GM21717 (cell line): Measurements from ENCODE around the gene UBR2.
"Not testable (repeated sequence)": the region's sequence is repeated elsewhere in the genome, so short reads cannot be mapped to it uniquely, and the experiment has no call there.

Experiments used
- ATAC-seq: cut with Tn5 transposase; IDR thresholded peaks from one replicate; pipeline ENCODE4 v1.9.1; 2021; ENCODE audit warnings: mild to moderate bottlenecking, moderate library complexity; ENCODE audit not compliant: unreplicated experiment

Gene UBR2

GRCh38 chr6:42616716-42617115 lies 52.9 kb downstream of the UBR2 start:
- no peak for ATAC-seq

DNA sequence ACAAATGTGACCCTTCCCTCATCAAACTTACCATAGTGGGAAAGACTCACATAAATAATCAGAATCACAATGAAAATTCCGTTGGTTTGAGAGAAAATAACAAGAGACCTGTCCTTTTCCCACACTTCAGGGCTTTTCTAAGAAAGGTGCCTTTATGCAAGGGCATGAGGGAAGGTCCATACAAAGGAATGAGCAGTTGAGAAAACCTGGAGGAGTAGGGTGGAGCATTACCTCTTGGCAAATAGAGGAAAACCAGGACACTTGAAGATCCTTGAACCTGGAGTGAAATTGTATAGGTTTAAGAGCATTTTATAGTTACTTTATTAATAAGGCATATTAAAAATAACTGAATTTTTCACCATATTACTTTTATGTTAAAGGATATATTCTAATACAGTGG lies 54.3 kb downstream of the UBR2 start:
- ATAC-seq: no peak

DNA sequence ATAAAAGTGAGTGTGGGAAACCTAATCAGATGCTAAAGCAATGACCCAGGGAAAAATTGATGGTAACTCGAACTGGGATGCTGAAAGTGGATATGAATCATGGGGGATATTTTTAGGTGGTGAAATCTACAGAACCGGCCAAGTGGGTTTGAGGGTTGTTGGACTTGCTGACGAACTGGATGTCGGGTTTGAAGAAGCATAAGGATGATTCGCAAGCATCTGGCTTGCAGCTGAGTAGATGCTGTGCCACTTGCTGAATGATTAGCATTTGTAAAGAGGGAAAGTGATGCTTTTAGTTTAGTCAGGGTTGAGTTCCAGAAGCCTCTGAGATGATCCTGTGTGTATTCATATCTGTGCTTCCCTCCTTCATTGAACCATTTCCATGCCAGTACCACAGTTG lies 54.9 kb downstream of the UBR2 start:
- ATAC-seq: no peak

- no peak for ATAC-seq
These were observed 56.1 kb downstream of the UBR2 start for GRCh38 chr6:42619963-42620362.

- ATAC-seq: no peak
These were observed 60.8 kb downstream of the UBR2 start for GRCh38 chr6:42624601-42625000.

GRCh38 chr6:42627044-42627443 lies 63.2 kb downstream of the UBR2 start:
- ATAC-seq: no peak

- no peak for ATAC-seq
These were observed 63.8 kb downstream of the UBR2 start for GRCh38 chr6:42627674-42628073.

DNA sequence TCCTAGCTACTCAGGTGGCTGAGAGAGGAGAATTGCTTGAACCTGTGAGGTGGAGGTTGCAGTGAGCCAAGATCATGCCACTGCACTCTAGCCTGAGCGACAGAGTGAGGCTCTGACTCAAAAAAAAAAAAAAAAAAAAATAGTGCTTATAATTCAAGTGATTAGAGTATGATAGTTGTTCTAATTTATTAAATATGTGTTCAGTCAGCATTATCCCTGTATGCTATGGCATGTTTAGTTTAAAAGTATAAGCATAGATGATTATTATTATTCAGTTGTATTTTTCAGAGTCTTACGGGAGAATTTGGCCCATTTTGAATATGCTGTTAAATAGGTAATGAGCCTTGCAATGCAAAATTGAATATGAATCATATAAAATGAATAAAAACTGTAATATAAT lies 64.8 kb downstream of the UBR2 start:
- no peak for ATAC-seq

- no peak for ATAC-seq
These were observed 66.0 kb downstream of the UBR2 start for GRCh38 chr6:42629845-42630244.

DNA sequence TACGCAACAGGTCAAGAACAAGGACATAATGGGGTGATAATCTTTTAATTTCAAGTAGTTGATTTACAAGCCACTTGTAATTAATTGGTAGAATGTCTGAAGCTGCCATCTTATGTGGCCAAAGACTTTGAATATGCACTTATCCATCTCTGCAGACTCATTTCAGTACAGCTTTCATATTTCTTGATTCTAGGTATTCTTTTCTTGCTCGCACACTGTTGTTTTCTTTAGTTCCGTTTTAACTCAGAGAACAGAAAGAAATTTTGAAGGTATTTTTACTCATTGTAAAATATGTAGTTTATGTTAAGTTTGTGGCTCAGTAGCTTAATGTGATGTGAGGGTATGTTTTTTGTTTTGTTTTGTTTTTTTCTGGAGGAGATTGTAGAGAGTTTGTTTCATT lies 73.9 kb downstream of the UBR2 start:
- ATAC-seq: no peak

GRCh38 chr6:42642794-42643193 lies 79.0 kb downstream of the UBR2 start:
- ATAC-seq: no peak

- no peak for ATAC-seq
These were observed 80.4 kb downstream of the UBR2 start for GRCh38 chr6:42644211-42644610.

DNA sequence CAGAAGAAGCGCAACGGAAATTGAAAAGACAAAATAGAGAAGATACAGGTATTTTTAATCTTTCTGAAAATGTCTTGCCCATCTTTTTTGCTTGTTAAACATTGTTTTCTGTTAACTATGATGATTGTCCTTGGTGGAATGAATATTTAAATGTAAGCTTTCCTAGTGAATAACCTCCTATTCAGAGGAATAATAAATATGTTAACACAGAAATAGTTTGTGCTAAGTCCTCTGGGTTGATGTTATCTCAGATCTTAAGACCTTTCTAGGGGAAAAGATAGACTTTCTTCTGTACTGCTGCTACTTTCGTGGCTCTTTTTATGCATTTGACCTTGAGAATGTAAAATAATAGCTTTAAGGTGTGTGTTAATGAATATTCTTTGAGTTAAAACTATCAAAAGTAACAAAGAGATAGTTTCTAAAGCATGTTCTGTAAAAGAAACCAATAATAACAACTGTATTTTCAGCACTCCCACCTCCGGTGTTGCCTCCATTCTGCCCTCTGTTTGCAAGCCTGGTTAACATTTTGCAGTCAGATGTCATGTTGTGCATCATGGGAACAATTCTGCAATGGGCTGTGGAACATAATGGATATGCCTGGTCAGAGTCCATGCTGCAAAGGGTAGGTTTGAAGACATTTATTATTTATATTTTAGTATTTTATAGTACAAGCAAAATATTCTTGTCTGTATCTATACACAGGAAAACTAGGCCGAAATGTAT lies 88.4 kb downstream of the UBR2 start:
- ATAC-seq: no peak

- ATAC-seq: no peak
These were observed 90.0 kb downstream of the UBR2 start for GRCh38 chr6:42653851-42654250.

DNA sequence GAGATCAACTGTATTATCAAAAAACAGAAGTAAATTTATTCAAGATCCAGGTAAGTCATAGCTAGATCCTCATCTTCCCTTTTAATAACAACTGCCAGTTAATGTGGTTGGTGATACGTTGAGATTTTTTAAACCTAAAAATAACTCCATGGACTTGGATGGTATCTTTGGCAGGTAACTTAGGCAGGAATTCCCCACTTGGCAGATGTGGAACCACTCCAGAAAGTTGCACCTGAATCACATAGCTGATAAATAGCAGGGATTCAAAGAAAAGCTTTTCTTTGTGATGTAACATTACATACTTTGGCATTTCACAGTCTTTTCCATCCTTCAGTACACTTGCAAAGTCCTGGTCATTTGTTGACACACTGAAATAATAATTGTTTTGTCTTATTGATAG lies 96.0 kb downstream of the UBR2 start:
- ATAC-seq: no peak

DNA sequence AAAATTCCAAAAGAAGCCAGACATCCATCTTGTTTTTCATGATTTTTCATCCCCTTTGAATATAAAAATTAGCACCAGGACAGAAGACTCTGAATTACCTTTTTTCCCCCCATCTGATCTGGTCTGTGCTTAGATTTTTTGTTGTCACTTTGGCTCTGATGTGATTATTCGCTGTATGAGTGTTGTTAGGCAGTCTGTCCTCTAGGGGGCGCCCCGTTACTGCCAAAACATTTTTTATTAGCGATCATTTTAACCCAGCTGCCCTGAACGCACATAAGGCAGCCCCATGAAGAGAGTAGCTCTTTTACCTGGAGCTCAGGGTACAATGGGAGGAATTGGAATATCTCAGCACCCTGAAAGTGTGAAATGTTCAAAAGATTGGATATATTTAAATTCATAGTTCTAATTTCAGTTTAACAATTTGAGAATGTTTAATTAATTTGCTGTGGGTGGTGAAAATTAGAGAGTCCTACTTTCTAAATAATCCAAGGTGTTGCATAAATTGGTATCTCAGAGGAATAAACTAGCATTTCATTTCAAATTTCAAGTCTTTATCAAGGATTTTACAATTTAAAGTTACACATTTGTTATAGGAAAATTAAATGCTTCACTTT lies 97.8 kb downstream of the UBR2 start:
- ATAC-seq: no peak

DNA sequence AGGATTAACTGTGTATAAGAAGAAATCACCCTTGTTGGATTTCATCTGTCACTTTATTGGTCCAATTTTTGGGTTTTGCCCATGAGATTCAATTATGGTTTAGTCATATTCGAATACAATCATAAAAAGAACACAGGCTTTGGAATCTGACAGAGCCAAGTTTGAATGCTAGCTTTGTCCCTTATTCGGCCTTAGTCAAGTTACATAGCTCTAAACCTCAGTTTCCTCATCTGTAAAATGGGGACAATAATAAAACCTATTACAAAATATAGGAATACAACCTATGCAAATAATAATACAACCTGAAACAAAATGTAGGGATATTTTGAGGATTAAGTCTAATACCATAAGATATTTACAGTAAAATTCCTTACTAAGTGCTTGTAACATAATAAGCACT lies 100.9 kb downstream of the UBR2 start:
- no peak for ATAC-seq

DNA sequence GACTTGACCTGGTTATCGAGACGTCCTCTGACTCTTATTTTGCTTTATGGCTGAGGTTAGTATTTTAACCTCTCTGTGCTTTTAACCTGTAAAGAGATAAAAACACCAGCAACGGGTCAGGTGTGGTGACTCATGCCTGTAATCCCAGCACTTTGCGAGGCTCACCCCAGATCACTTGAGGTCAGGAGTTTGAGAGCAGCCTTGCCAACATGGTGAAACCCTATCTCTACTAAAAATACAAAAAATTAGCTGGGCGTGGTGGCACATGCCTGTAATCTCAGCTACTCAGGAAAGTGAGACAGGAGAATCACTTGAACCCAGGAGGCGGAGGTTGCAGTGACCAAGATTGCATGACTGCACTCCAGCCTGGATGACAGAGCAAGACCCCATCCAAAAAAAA lies 110.5 kb downstream of the UBR2 start:
- ATAC-seq: not testable (repeated sequence)

- ATAC-seq: no peak
These were observed 111.0 kb downstream of the UBR2 start for GRCh38 chr6:42674780-42675179.

DNA sequence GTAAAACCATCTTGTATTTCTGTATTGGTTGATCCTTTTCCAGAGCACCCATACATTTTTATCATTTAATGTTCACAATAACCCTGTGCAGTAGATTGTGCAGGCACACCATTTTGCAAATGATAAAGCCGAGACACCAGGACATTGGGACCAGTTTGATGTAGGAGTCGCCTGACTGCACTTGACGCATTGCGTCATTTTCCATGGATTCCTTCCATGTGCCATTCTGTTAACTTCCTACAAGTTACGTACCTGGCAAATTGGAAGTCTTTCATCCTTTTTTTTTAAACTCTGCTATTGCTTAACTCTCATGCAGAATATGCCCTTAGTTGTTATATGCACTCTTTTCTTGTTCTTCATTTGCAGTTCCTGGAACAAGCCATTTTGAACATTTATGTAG lies 115.5 kb downstream of the UBR2 start:
- ATAC-seq: no peak

DNA sequence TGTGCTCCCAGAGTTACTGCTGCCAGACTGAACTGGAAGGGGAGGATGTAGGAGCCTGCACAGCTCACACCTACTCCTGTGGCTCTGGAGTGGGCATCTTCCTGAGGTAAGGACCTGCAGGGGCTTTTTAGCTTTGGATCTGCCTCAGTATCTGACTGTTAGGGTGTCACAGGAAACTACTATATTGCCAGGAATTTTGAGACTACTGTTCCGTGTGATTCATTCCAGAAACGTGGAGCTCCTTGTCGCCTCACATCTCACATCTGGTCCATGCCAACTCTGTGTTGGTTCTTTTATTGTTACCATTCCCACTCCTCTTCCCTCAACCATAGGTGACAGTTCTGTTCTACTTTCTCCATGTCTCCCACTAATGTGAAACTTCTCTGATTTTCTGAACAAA lies 124.5 kb downstream of the UBR2 start:
- ATAC-seq: no peak

GRCh38 chr6:42689371-42689770 lies 125.5 kb downstream of the UBR2 start:
- no peak for ATAC-seq

DNA sequence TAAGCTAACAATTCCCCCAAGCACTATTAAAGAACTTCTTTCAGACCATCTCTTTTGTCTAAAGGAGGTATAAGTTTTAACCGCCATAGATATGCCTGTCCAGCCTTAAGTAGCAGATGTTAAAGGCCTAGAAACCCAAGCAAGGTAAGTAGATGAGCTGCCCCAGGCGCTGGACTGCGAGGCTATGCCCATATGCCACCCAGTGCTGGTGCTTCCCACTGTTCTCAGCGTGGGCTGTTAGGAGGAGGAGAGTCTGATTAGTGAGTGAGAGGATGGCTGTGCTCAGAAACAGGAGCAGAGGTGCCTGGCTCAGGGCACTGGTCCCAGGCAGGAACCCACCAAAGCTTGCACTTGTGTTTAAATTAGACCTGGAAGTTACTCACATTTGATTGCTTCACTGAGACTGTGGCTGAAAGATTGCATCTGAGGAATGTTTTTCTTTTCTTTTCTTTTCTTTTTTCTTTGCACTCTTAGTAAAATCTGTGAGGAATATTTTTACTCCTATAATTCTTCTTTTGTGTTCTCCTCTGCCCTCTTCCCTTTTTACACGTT lies 126.4 kb downstream of the UBR2 start:
- no peak for ATAC-seq
